ENCODE results near the gene ASCL2.

DNA sequence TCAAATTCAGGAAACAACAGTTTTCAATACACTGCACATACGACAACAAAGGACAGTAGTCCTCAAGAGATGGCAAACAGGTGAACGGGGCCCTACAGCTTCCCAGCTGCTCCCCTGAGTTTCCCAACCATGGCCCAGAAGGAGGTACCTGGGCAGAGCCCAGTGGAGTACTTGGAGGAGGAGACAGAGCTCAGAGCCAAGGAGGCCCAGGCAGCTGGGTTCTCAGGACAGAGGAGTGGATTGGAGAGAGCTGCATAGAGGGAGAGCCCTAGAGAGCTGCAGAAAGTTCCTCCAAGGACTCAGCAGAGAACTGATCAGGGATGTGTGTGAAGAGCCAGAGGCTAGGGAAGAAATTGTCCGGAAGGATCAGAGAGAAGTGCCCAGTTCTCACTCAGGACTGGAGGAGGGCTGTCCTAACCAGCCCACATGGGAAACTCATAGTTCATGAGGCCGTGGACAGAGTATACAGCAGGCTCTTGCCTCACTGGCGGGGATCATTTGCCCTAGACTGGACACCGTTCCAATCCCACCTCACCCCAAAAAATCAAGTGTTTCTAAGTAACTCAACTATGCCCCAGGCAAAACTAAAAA lies 7.6 kb upstream of the ASCL2 start:
- TF ChIP-seq, protein P1, sequence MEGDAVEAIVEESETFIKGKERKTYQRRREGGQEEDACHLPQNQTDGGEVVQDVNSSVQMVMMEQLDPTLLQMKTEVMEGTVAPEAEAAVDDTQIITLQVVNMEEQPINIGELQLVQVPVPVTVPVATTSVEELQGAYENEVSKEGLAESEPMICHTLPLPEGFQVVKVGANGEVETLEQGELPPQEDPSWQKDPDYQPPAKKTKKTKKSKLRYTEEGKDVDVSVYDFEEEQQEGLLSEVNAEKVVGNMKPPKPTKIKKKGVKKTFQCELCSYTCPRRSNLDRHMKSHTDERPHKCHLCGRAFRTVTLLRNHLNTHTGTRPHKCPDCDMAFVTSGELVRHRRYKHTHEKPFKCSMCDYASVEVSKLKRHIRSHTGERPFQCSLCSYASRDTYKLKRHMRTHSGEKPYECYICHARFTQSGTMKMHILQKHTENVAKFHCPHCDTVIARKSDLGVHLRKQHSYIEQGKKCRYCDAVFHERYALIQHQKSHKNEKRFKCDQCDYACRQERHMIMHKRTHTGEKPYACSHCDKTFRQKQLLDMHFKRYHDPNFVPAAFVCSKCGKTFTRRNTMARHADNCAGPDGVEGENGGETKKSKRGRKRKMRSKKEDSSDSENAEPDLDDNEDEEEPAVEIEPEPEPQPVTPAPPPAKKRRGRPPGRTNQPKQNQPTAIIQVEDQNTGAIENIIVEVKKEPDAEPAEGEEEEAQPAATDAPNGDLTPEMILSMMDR (conservative IDR thresholded peaks at IDR 0.05; ENCODE audit: low read depth, low read length) = no peak
- TF ChIP-seq RAD21 (IDR thresholded peaks at IDR 0.05; ENCODE audit: low read length) = no peak
- no peak for TF ChIP-seq POLR2A (IDR thresholded peaks at IDR 0.05; ENCODE audit: low read depth, low read length)
- TF ChIP-seq, protein P2, sequence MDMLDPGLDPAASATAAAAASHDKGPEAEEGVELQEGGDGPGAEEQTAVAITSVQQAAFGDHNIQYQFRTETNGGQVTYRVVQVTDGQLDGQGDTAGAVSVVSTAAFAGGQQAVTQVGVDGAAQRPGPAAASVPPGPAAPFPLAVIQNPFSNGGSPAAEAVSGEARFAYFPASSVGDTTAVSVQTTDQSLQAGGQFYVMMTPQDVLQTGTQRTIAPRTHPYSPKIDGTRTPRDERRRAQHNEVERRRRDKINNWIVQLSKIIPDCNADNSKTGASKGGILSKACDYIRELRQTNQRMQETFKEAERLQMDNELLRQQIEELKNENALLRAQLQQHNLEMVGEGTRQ (IDR thresholded peaks at IDR 0.05; ENCODE audit: low read depth, low read length) = no peak
- no peak for TF ChIP-seq NFE2L2 (IDR thresholded peaks at IDR 0.05; ENCODE audit: low read depth, low read length)
- no peak for TF ChIP-seq MAFK (IDR thresholded peaks at IDR 0.05; ENCODE audit: low read depth, low read length)
- no peak for TF ChIP-seq CEBPB (IDR thresholded peaks at IDR 0.05; ENCODE audit: low read depth, low read length)
- TF ChIP-seq SMC3 (IDR thresholded peaks at IDR 0.05; ENCODE audit: low read depth, low read length) = no peak
- TF ChIP-seq FOS (IDR thresholded peaks at IDR 0.05; ENCODE audit: low read depth, low read length) = no peak
- no peak for TF ChIP-seq MAZ (IDR thresholded peaks at IDR 0.05; ENCODE audit: borderline replicate concordance, low read depth, low read length)

Measured in IMR-90 (cell line).